Activated CD8-positive, alpha-beta T cell treated with anti-CD3 and anti-CD28 coated beads, Interleukin-2, amount 10 ng/mL, durations not matched to agents 7 days and 5 days (primary cell): Measurements from ENCODE around the gene CRELD1. TPM values are rescaled to one million over a fixed set of nuclear protein-coding genes. Genes with fewer than 3 reads are reported as not detected.
"Not testable (repeated sequence)": the region's sequence is repeated elsewhere in the genome, so short reads cannot be mapped to it uniquely, and the experiment has no call there.

Experiments used
- ATAC-seq: fragments of 150-1000 bp; cut with Tn5 transposase; one replicate; pipeline ENCODE4 v1.10.0; 2021; ENCODE audit warnings: moderate library complexity
- CTCF ChIA-PET: fragments of 350-600 bp; sonication (Branson Sonifier 250); formaldehyde crosslinking; loops from one replicate; lab custom pipeline; 2021; ENCODE audit warnings: antibody characterized with exemption; lab: Charles Lee
- POLR2A ChIA-PET: fragments of 350-600 bp; sonication (Branson Sonifier 250); formaldehyde crosslinking; loops from one replicate; lab custom pipeline; 2021; ENCODE audit warnings: antibody characterized with exemption; lab: Charles Lee
- DNase-seq: peaks from one replicate; pipeline ENCODE4 v3.0.0-alpha.2; 2020
- H3K27ac Mint-ChIP-seq: one replicate; pipeline ENCODE4 v1.8.0; 2021; ENCODE audit warnings: mild to moderate bottlenecking, mixed read lengths
- H3K27me3 Mint-ChIP-seq: one replicate; pipeline ENCODE4 v1.8.0; 2021; ENCODE audit warnings: low read depth, mixed read lengths
- H3K36me3 Mint-ChIP-seq: one replicate; pipeline ENCODE4 v1.8.0; 2021; ENCODE audit warnings: low read depth, mixed read lengths
- H3K4me1 Mint-ChIP-seq: one replicate; pipeline ENCODE4 v1.8.0; 2021; ENCODE audit warnings: low read depth, mixed read lengths
- H3K4me3 Mint-ChIP-seq: one replicate; pipeline ENCODE4 v1.8.0; 2021; ENCODE audit warnings: mild to moderate bottlenecking, mixed read lengths
- H3K9me3 Mint-ChIP-seq: one replicate; pipeline ENCODE4 v1.8.0; 2022; ENCODE audit warnings: mixed read lengths; ENCODE audit not compliant: insufficient read depth
- total RNA-seq, 2 experiments: library from RNA; stranded (reverse); gene quantifications; one replicate each; pipeline ENCODE4 v1.2.3, GENCODE V29; 2021

Gene CRELD1
- total RNA-seq, 2 experiments from 2014 or later: 10.1 to 10.9 TPM

- Mint-ChIP-seq H3K36me3 (peaks cover 22% of the 10 kb centered on the region), H3K4me3 (no peak overlapping the region), H3K4me1 (peaks cover 22% of the 10 kb centered on the region), H3K27ac (no peak overlapping the region), H3K9me3 (no peaks in the 10 kb centered on the region), H3K27me3 (no peaks in the 10 kb centered on the region)
- no peak for DNase-seq
- no peak for ATAC-seq
- ChIA-PET CTCF (no interaction called here), POLR2A (no interaction called here)
Observed at GRCh38 chr3:9937486-9938238, 4.0 kb downstream of the CRELD1 start.

GRCh38 chr3:9938966-9939365, 5.3 kb downstream of the CRELD1 start:
- CTCF ChIA-PET: no interaction called here
- Mint-ChIP-seq H3K27ac (no peak overlapping the region), H3K9me3 (no peaks in the 10 kb centered on the region), H3K4me1 (peaks cover 20% of the 10 kb centered on the region), H3K4me3 (no peak overlapping the region), H3K27me3 (no peaks in the 10 kb centered on the region), H3K36me3 (peaks cover 25% of the 10 kb centered on the region)
- DNase-seq: no peak
- POLR2A ChIA-PET: interaction anchor here (0.8 kb wide), 1 partner anchor 46 kb away, joined by 4 read pairs; no protein-coding TSS in a partner anchor
- no peak for ATAC-seq

GRCh38 chr3:9939906-9940305, 6.3 kb downstream of the CRELD1 start:
- ATAC-seq, H3K4me3 Mint-ChIP-seq, POLR2A ChIA-PET, H3K9me3 Mint-ChIP-seq, H3K27ac Mint-ChIP-seq, DNase-seq, H3K27me3 Mint-ChIP-seq, CTCF ChIA-PET: not testable (repeated sequence)
- peaks cover 11% of the 10 kb centered on the region for H3K4me1 Mint-ChIP-seq
- peaks cover 25% of the 10 kb centered on the region for H3K36me3 Mint-ChIP-seq

GRCh38 chr3:9940746-9941145, 7.1 kb downstream of the CRELD1 start:
- CTCF ChIA-PET: no interaction called here
- Mint-ChIP-seq H3K4me1 (peaks cover 2% of the 10 kb centered on the region), H3K9me3 (no peaks in the 10 kb centered on the region), H3K27ac (no peak overlapping the region), H3K27me3 (no peaks in the 10 kb centered on the region), H3K36me3 (peaks cover 17% of the 10 kb centered on the region), H3K4me3 (no peak overlapping the region)
- DNase-seq: no peak
- POLR2A ChIA-PET: no interaction called here
- no peak for ATAC-seq

GRCh38 chr3:9942164-9942563, 8.5 kb downstream of the CRELD1 start:
- Mint-ChIP-seq H3K27ac (no peak overlapping the region), H3K4me3 (no peak overlapping the region), H3K4me1 (peaks cover 3% of the 10 kb centered on the region), H3K36me3 (peaks cover 14% of the 10 kb centered on the region), H3K9me3 (no peaks in the 10 kb centered on the region), H3K27me3 (no peaks in the 10 kb centered on the region)
- POLR2A ChIA-PET: interaction anchor here (0.6 to 1.4 kb wide), 3 partner anchors 12 to 276 kb away, joined by 3 read pairs; no protein-coding TSS in a partner anchor
- CTCF ChIA-PET: interaction anchor here (0.7 to 2.1 kb wide), 3 partner anchors 9 to 11 kb away, joined by 3 to 15 read pairs (median 3); partner anchors contain the start of genes CRELD1 and PRRT3
- DNase-seq (no peak), ATAC-seq (no peak)

GRCh38 chr3:9942934-9943690, 9.5 kb downstream of the CRELD1 start:
- Mint-ChIP-seq H3K4me1 (peaks cover 3% of the 10 kb centered on the region), H3K4me3 (no peak overlapping the region), H3K9me3 (no peaks in the 10 kb centered on the region), H3K36me3 (peaks cover 15% of the 10 kb centered on the region), H3K27me3 (no peaks in the 10 kb centered on the region), H3K27ac (no peak overlapping the region)
- CTCF ChIA-PET: interaction anchor here (2.1 kb wide), 1 partner anchor 10 kb away, joined by 15 read pairs; the partner anchor contains the start of gene CRELD1
- POLR2A ChIA-PET: interaction anchor here (0.6 to 1.4 kb wide), 2 partner anchors 53 to 556 kb away, joined by 3 read pairs; no protein-coding TSS in a partner anchor
- ATAC-seq (no peak), DNase-seq (no peak)

- ATAC-seq: no peak
- Mint-ChIP-seq H3K27me3 (no peaks in the 10 kb centered on the region), H3K27ac (no peak overlapping the region), H3K36me3 (peaks cover 13% of the 10 kb centered on the region), H3K9me3 (no peaks in the 10 kb centered on the region), H3K4me3 (no peak overlapping the region), H3K4me1 (peaks cover 3% of the 10 kb centered on the region)
- no peak for DNase-seq
- POLR2A ChIA-PET: no interaction called here
- CTCF ChIA-PET: interaction anchor here (1.1 to 1.3 kb wide), 2 partner anchors 9 to 41 kb away, joined by 3 read pairs; partner anchors contain the start of gene IL17RE
Observed at GRCh38 chr3:9944271-9944670, 10.6 kb downstream of the CRELD1 start.

- ChIA-PET POLR2A (no interaction called here), CTCF (interaction anchor here (1.3 to 2.1 kb wide), 2 partner anchors 13 to 218 kb away, joined by 3 to 46 read pairs; partner anchors contain the start of gene CRELD1)
- ATAC-seq (no peak), DNase-seq (no peak)
- no peaks in the 10 kb centered on the region for H3K27me3 Mint-ChIP-seq
- H3K4me3 Mint-ChIP-seq: peak overlapping the region; percentile 38
- peaks cover 16% of the 10 kb centered on the region for H3K36me3 Mint-ChIP-seq
- H3K4me1 Mint-ChIP-seq: peaks cover 3% of the 10 kb centered on the region
- H3K27ac Mint-ChIP-seq: no peak overlapping the region
- no peaks in the 10 kb centered on the region for H3K9me3 Mint-ChIP-seq
Observed at GRCh38 chr3:9945358-9945757, 11.7 kb downstream of the CRELD1 start.

- no peaks in the 10 kb centered on the region for H3K9me3 Mint-ChIP-seq
- no peaks in the 10 kb centered on the region for H3K27me3 Mint-ChIP-seq
- H3K4me3 Mint-ChIP-seq: peak overlapping the region; percentile 76
- ChIA-PET CTCF (interaction anchor here (0.6 to 2.1 kb wide), 18 partner anchors 9 to 219 kb away, joined by 3 to 46 read pairs (median 4); partner anchors contain the start of genes ARPC4, CRELD1, FANCD2 and JAGN1), POLR2A (interaction anchor here (1.0 kb wide), 2 partner anchors 14 to 103 kb away, joined by 4 read pairs; partner anchors contain the start of gene RPUSD3)
- ATAC-seq: peak; percentile 90
- H3K4me1 Mint-ChIP-seq: peaks cover 12% of the 10 kb centered on the region
- DNase-seq: peak; percentile 81
- H3K36me3 Mint-ChIP-seq: peaks cover 13% of the 10 kb centered on the region
- H3K27ac Mint-ChIP-seq: peak overlapping the region; percentile 78
Observed at GRCh38 chr3:9946112-9947024, 12.7 kb downstream of the CRELD1 start.

- CTCF ChIA-PET: interaction anchor here (0.9 to 2.1 kb wide), 10 partner anchors 8 to 165 kb away, joined by 3 to 46 read pairs (median 4); partner anchors contain the start of genes CRELD1, FANCD2 and JAGN1
- DNase-seq: no peak
- POLR2A ChIA-PET: interaction anchor here (1.0 kb wide), 2 partner anchors 15 to 104 kb away, joined by 4 read pairs; partner anchors contain the start of gene RPUSD3
- ATAC-seq: no peak
- H3K4me3 Mint-ChIP-seq: no peak overlapping the region
- H3K9me3 Mint-ChIP-seq: no peaks in the 10 kb centered on the region
- H3K4me1 Mint-ChIP-seq: peaks cover 18% of the 10 kb centered on the region
- H3K27me3 Mint-ChIP-seq: no peaks in the 10 kb centered on the region
- H3K36me3 Mint-ChIP-seq: peaks cover 12% of the 10 kb centered on the region
- H3K27ac Mint-ChIP-seq: no peak overlapping the region
Observed at GRCh38 chr3:9947025-9947995, 13.7 kb downstream of the CRELD1 start.
